H1 (cell line): Measurements from ENCODE around the gene NACAD. TPM values are rescaled to one million over a fixed set of nuclear protein-coding genes. Genes with fewer than 3 reads are reported as not detected.

Experiments
- CTCF ChIA-PET: fragments of 300-600 bp; sonication (Branson Sonifier 250); formaldehyde crosslinking; loops from one replicate; lab custom pipeline; 2021; ENCODE audit not compliant: partially characterized antibody; lab: Charles Lee
- POLR2A ChIA-PET: fragments of 300-600 bp; sonication (Branson Sonifier 250); formaldehyde crosslinking; loops from one replicate; lab custom pipeline; 2021; ENCODE audit warnings: inconsistent platforms; ENCODE audit not compliant: partially characterized antibody; lab: Charles Lee
- DNase-seq, 2 experiments: peaks; one replicate each; pipeline versions ENCODE4 v3.0.0 to v3.0.0-alpha.2; 2010 to 2022; ENCODE audit warnings: low spot score in 2 of 2, low read depth in 1 of 2, mixed read lengths in 1 of 2
- FAIRE-seq: peaks from 2 replicates; lab custom pipeline; 2011; peaks lifted over from hg19 to GRCh38; lab: Jason Lieb, UNC
- H2AFZ ChIP-seq: 2 replicates; pipeline ENCODE4 v1.8.1; 2012; ENCODE audit warnings: low read length, inconsistent platforms
- H2AK5ac ChIP-seq: 2 replicates; pipeline ENCODE4 v1.6.1; 2013; ENCODE audit warnings: low read depth, low read length
- H2BK120ac ChIP-seq: replicated peaks from 2 replicates; pipeline ENCODE3; 2013; ENCODE audit warnings: low read depth, low read length, inconsistent platforms
- H2BK12ac ChIP-seq: 2 replicates; pipeline ENCODE4 v1.6.1; 2013; ENCODE audit warnings: low read depth, low read length
- H2BK15ac ChIP-seq: 2 replicates; pipeline ENCODE4 v1.6.1; 2013; ENCODE audit warnings: low read length
- H2BK20ac ChIP-seq: 2 replicates; pipeline ENCODE4 v1.6.1; 2013; ENCODE audit warnings: low read length
- H2BK5ac ChIP-seq: 2 replicates; pipeline ENCODE4 v1.6.1; 2013; ENCODE audit warnings: low read depth, low read length
- H3K14ac ChIP-seq: 2 replicates; pipeline ENCODE4 v1.6.1; 2013; ENCODE audit warnings: inconsistent platforms; ENCODE audit not compliant: insufficient read length
- H3K18ac ChIP-seq: 2 replicates; pipeline ENCODE4 v1.6.1; 2013; ENCODE audit warnings: low read length; ENCODE audit errors: extremely low read depth
- H3K23ac ChIP-seq: 2 replicates; pipeline ENCODE4 v1.6.1; 2013; ENCODE audit warnings: inconsistent platforms; ENCODE audit not compliant: insufficient read length
- H3K23me2 ChIP-seq: 2 replicates; pipeline ENCODE4 v1.6.1; 2013; ENCODE audit warnings: low read depth, low read length
- H3K27ac ChIP-seq: 2 replicates; pipeline ENCODE4 v1.6.1; 2011; ENCODE audit warnings: low read depth, low read length, inconsistent platforms
- H3K27me3 ChIP-seq, 4 experiments: replicated peaks in 1 of 4; 1 replicate in 1 of 4; 2 replicates in 3 of 4; pipeline versions ENCODE4 v1.6.1 to v1.8.1; 2011 to 2013; ENCODE audit warnings: low read length in 3 of 4, mild to moderate bottlenecking in 3 of 4, inconsistent platforms in 2 of 4, mixed read lengths in 2 of 4, moderate library complexity in 1 of 4; ENCODE audit not compliant: control insufficient read depth in 3 of 4, insufficient read depth in 3 of 4; ENCODE audit errors: extremely low read depth in 1 of 4
- H3K36me3 ChIP-seq, 4 experiments: 2 replicates each; pipeline versions ENCODE4 v1.6.1 to v1.8.1; 2011 to 2013; ENCODE audit warnings: mild to moderate bottlenecking in 4 of 4, low read length in 3 of 4, moderate library complexity in 2 of 4, control low read depth in 1 of 4, inconsistent platforms in 1 of 4; ENCODE audit not compliant: insufficient read depth in 4 of 4, control insufficient read depth in 2 of 4
- H3K4ac ChIP-seq: replicated peaks from 2 replicates; pipeline ENCODE3; 2013; ENCODE audit warnings: low read length, low read depth, mixed read lengths, inconsistent platforms; ENCODE audit not compliant: insufficient read length
- H3K4me1 ChIP-seq, 4 experiments: replicated peaks in 1 of 4; 1 replicate in 1 of 4; 2 replicates in 3 of 4; pipeline versions ENCODE4 v1.6.1 to v1.8.1; 2011 to 2013; ENCODE audit warnings: low read length in 3 of 4, inconsistent platforms in 2 of 4, mixed read lengths in 1 of 4; ENCODE audit not compliant: insufficient read depth in 4 of 4, control insufficient read depth in 3 of 4
- H3K4me2 ChIP-seq, 2 experiments: 2 replicates each; pipeline versions ENCODE4 v1.6.1 to v1.8.1; 2011 to 2013; ENCODE audit warnings: low read depth in 2 of 2, low read length in 2 of 2, control low read depth in 1 of 2, inconsistent platforms in 1 of 2, mild to moderate bottlenecking in 1 of 2; ENCODE audit not compliant: insufficient read depth in 1 of 2
- H3K4me3 ChIP-seq, 4 experiments: fragments of 200-600, 300-600 bp in 1 of 4; sonication (generic), shearing (Covaris generic), sonication (Bioruptor Twin) in 1 of 4; 2 replicates each; pipeline versions ENCODE4 v1.5.1 to v1.8.1; 2011 to 2016; ENCODE audit warnings: low read length in 4 of 4, low read depth in 3 of 4, control low read depth in 2 of 4, inconsistent platforms in 2 of 4, mild to moderate bottlenecking in 2 of 4, mixed read lengths in 1 of 4, moderate library complexity in 1 of 4; ENCODE audit not compliant: insufficient read depth in 2 of 4; ENCODE audit errors: extremely low read depth in 1 of 4
- H3K56ac ChIP-seq: replicated peaks from 2 replicates; pipeline ENCODE3; 2013; ENCODE audit warnings: low read depth, mild to moderate bottlenecking, mixed read lengths, low read length, inconsistent platforms; ENCODE audit not compliant: insufficient read length
- H3K79me1 ChIP-seq: 2 replicates; pipeline ENCODE4 v1.6.1; 2013; ENCODE audit warnings: low read depth, low read length, control low read depth
- H3K79me2 ChIP-seq, 2 experiments: 2 replicates each; pipeline versions ENCODE4 v1.6.1 to v1.8.1; 2012 to 2013; ENCODE audit warnings: low read length in 2 of 2, mild to moderate bottlenecking in 2 of 2, inconsistent platforms in 1 of 2; ENCODE audit not compliant: insufficient read depth in 2 of 2, control insufficient read depth in 1 of 2
- H3K9ac ChIP-seq, 4 experiments: replicated peaks in 1 of 4; 1 replicate in 1 of 4; 2 replicates in 3 of 4; pipeline versions ENCODE4 v1.6.1 to v1.8.1; 2011 to 2013; ENCODE audit warnings: low read depth in 3 of 4, low read length in 3 of 4, control low read depth in 2 of 4, mild to moderate bottlenecking in 2 of 4, moderate library complexity in 2 of 4, inconsistent platforms in 1 of 4; ENCODE audit errors: extremely low read depth in 1 of 4
- H3K9me3 ChIP-seq, 2 experiments: 2 replicates each; pipeline versions ENCODE4 v1.6.1 to v1.8.1; 2012 to 2013; ENCODE audit warnings: mild to moderate bottlenecking in 2 of 2, moderate library complexity in 2 of 2, control low read depth in 1 of 2, inconsistent platforms in 1 of 2, low read depth in 1 of 2, low read length in 1 of 2, mixed read lengths in 1 of 2; ENCODE audit not compliant: insufficient read depth in 2 of 2
- H4K20me1 ChIP-seq, 2 experiments: replicated peaks in 1 of 2; 2 replicates each; pipeline versions ENCODE3 to v1.8.1; 2011 to 2013; ENCODE audit warnings: inconsistent platforms in 2 of 2, low read length in 2 of 2, mild to moderate bottlenecking in 1 of 2; ENCODE audit not compliant: insufficient read depth in 2 of 2, control insufficient read depth in 1 of 2
- H4K5ac ChIP-seq: 2 replicates; pipeline ENCODE4 v1.6.1; 2013; ENCODE audit warnings: low read length, low read depth, mixed read lengths, inconsistent platforms; ENCODE audit not compliant: insufficient read length
- H4K8ac ChIP-seq: 2 replicates; pipeline ENCODE4 v1.8.0; 2013; ENCODE audit warnings: mild to moderate bottlenecking, moderate library complexity, low read length, inconsistent platforms; ENCODE audit not compliant: insufficient read depth; ENCODE audit errors: extremely low read depth
- H4K91ac ChIP-seq: replicated peaks from 2 replicates; pipeline ENCODE3; 2013; ENCODE audit warnings: low read length, mixed read lengths, inconsistent platforms; ENCODE audit not compliant: insufficient read length
- BACH1 ChIP-seq: IDR thresholded peaks from 2 replicates; pipeline ENCODE4 v1.6.1; 2012; ENCODE audit warnings: low read length, improper control_type of control experiment
- EZH2 ChIP-seq: fragments of 200-600 bp; sonication (generic); IDR thresholded peaks from 2 replicates; pipeline ENCODE4 v1.7.1; 2012; ENCODE audit warnings: low read depth, mild to moderate bottlenecking, moderate library complexity, low read length, inconsistent platforms; ENCODE audit not compliant: severe bottlenecking
- HDAC6 ChIP-seq: IDR thresholded peaks from one replicate; pipeline ENCODE4 v1.7.1; 2012; ENCODE audit warnings: low read depth, mild to moderate bottlenecking, inconsistent platforms, low read length, moderate library complexity
- RAD21 ChIP-seq, 2 experiments: IDR thresholded peaks in 1 of 2; conservative IDR thresholded peaks in 1 of 2; 2 replicates each; pipeline ENCODE4 v1.6.1; 2011; ENCODE audit warnings: low read depth in 2 of 2, low read length in 2 of 2, improper control_type of control experiment in 1 of 2, inconsistent platforms in 1 of 2, mild to moderate bottlenecking in 1 of 2, moderate library complexity in 1 of 2
- SP4 ChIP-seq: IDR thresholded peaks from 2 replicates; pipeline ENCODE4 v1.6.1; 2012; ENCODE audit warnings: low read length, inconsistent platforms
- WGBS, 2 experiments: shearing (Covaris generic) in 1 of 2; methylation state at CpG; one replicate each; pipeline versions ENCODE4 v1.1.6 to v1.1.7; 2013 to 2015; ENCODE audit warnings: low lambda C conversion rate in 2 of 2, mixed read lengths in 2 of 2, inconsistent platforms in 1 of 2, low coverage in 1 of 2, missing lambda C conversion rate in 1 of 2; ENCODE audit not compliant: insufficient replicate concordance in 2 of 2, insufficient coverage in 1 of 2, insufficient read length in 1 of 2; ENCODE audit errors: extremely low coverage in 1 of 2, missing lambda C conversion rate in 1 of 2; 5-methylcytosine and 5-hydroxymethylcytosine counted together
- polyA plus RNA-seq, 7 experiments: library from polyadenylated mRNA; depleted of rRNA in 3 of 7; stranded (reverse) in 5 of 7; unstranded in 2 of 7; fragments of >200 nt in 5 of 7; fragments of 200-250 nt in 2 of 7; gene quantifications; 1 replicate in 5 of 7; 2 replicates in 1 of 7; 4 replicates in 1 of 7; pipeline versions ENCODE4 v1.2.1 to v1.2.3, GENCODE V29; 2011 to 2013; ENCODE audit warnings: missing spikeins in 2 of 7, mixed read lengths in 2 of 7
- total RNA-seq: library from RNA; stranded (reverse); fragmentation: NEBNext Ultra II Directional; extraction: Animal tissue kit (Norgen Biotek cat#: 25700); gene quantifications from 2 replicates; pipeline ENCODE4 v1.2.1, GENCODE V29; 2021

NACAD gene
- total and polyA plus RNA-seq, 2 of the 8 experiments (the other 6 are each of a cell fraction or from before 2014, with no cell fraction given), result 1.3 to 6.0 TPM

GRCh38 chr7:45077579-45077978 is 11.2 kb downstream of the NACAD start:
- DNase-seq, result no peak
- Histone ChIP-seq H3K18ac (no peak overlapping the region), H2BK120ac (no peak overlapping the region), H3K9ac (no peak overlapping the region), H2AK5ac (no peak overlapping the region), H4K91ac (no peak overlapping the region), H4K5ac (no peak overlapping the region), H2BK12ac (no peak overlapping the region), H3K79me1 (no peaks in the 10 kb centered on the region), H3K4ac (no peak overlapping the region), H3K79me2 (no peaks in the 10 kb centered on the region), H4K20me1 (peaks cover under 1 to 7% of the 10 kb centered on the region in 2 experiments), H3K23me2 (no peaks in the 10 kb centered on the region; the same call in 1 of the 2 replicates)
- POLR2A ChIA-PET, result interaction anchor here (1.7 kb wide), 1 partner anchor 28 kb away, joined by 3 read pairs; no protein-coding TSS in a partner anchor
- TF ChIP-seq SP4 (no peak), RAD21 (IDR thresholded peaks at IDR 0.05 in 1 of 2, conservative IDR thresholded peaks at IDR 0.05 in 1 of 2; ENCODE audit: low read depth in 2 of 2, low read length in 2 of 2) (no peak), HDAC6 (no peak), EZH2 (no peak), BACH1 (no peak)
- TF ChIP-seq, all 59 proteins: peak for 0
- Histone ChIP-seq H3K56ac (no peak overlapping the region), H3K27ac (no peak overlapping the region), H3K27me3 (no peaks in the 10 kb centered on the region), H2BK15ac (no peak overlapping the region), H2BK20ac (no peak overlapping the region), H4K8ac (no peak overlapping the region), H3K4me3 (no peak overlapping the region), H3K4me2 (no peak overlapping the region), H3K14ac (no peak overlapping the region), H3K23ac (no peak overlapping the region), H3K36me3 (peaks cover 0 to 8% (median 4%) of the 10 kb centered on the region in 4 experiments; a peak in 5 of 8 replicates), H3K4me1 (no peaks in the 10 kb centered on the region; a peak in 1 of 7 replicates), H2BK5ac (no peak overlapping the region), H3K9me3 (no peaks in the 10 kb centered on the region), H2AFZ (no peak overlapping the region)
- no peak for FAIRE-seq
- CTCF ChIA-PET, result interaction anchor here (1.0 kb wide), 1 partner anchor 104 kb away, joined by 3 read pairs; no protein-coding TSS in a partner anchor
- 94% methylated on average over 9 of the region's 9 CpGs; no CpG with 5 or more reads in 1 of the 2 experiments for WGBS, 2 experiments
